ENCODE results near the gene FAXC. TPM values are rescaled to one million over a fixed set of nuclear protein-coding genes. Genes with fewer than 3 reads are reported as not detected.

Gene FAXC
- total RNA-seq, 1 donor from 2014 or later, result 6.6 TPM

- H3K4me1 ChIP-seq, result no peaks in the 10 kb centered on the region
- DNase-seq (ENCODE audit: extremely low spot score in 2 of 2), result no peak
- no peak overlapping the region for H3K4me3 ChIP-seq
- no peak overlapping the region for H3K27ac ChIP-seq
- H3K27me3 ChIP-seq, result no peaks in the 10 kb centered on the region
- no peaks in the 10 kb centered on the region for H3K36me3 ChIP-seq
- no peaks in the 10 kb centered on the region for H3K9me3 ChIP-seq
- no peak for TF ChIP-seq POLR2AphosphoS5 (IDR thresholded peaks at IDR 0.05; ENCODE audit: insufficient read depth in 1 of 2, low read depth in 1 of 2)
- TF ChIP-seq CTCF (IDR thresholded peaks at IDR 0.05), result no peak
- no peak for TF ChIP-seq POLR2A (IDR thresholded peaks at IDR 0.05)
- intact Hi-C loops (cut with DNase I), result no loop called here
Measured at GRCh38 chr6:99233219-99233618, 116.3 kb downstream of the FAXC start.

GRCh38 chr6:99232056-99232455 lies 117.4 kb downstream of the FAXC start:
- H3K9me3 ChIP-seq, result no peaks in the 10 kb centered on the region
- no peak overlapping the region for H3K27ac ChIP-seq
- no peaks in the 10 kb centered on the region for H3K27me3 ChIP-seq
- intact Hi-C loops (cut with DNase I), result no loop called here
- DNase-seq (ENCODE audit: extremely low spot score in 2 of 2), result no peak
- no peak for TF ChIP-seq POLR2AphosphoS5 (IDR thresholded peaks at IDR 0.05; ENCODE audit: insufficient read depth in 1 of 2, low read depth in 1 of 2)
- no peak for TF ChIP-seq CTCF (IDR thresholded peaks at IDR 0.05)
- TF ChIP-seq POLR2A (IDR thresholded peaks at IDR 0.05), result no peak
- no peaks in the 10 kb centered on the region for H3K4me1 ChIP-seq
- H3K36me3 ChIP-seq, result no peaks in the 10 kb centered on the region
- H3K4me3 ChIP-seq, result no peak overlapping the region

- DNase-seq (ENCODE audit: extremely low spot score in 2 of 2), result no peak
- TF ChIP-seq CTCF (IDR thresholded peaks at IDR 0.05) (no peak), POLR2A (IDR thresholded peaks at IDR 0.05) (no peak), POLR2AphosphoS5 (IDR thresholded peaks at IDR 0.05; ENCODE audit: insufficient read depth in 1 of 2, low read depth in 1 of 2) (no peak)
- no peaks in the 10 kb centered on the region for H3K27me3 ChIP-seq
- no peak overlapping the region for H3K27ac ChIP-seq
- intact Hi-C loops (cut with DNase I), result no loop called here
- no peaks in the 10 kb centered on the region for H3K4me1 ChIP-seq
- no peaks in the 10 kb centered on the region for H3K36me3 ChIP-seq
- no peak overlapping the region for H3K4me3 ChIP-seq
- no peaks in the 10 kb centered on the region for H3K9me3 ChIP-seq
Measured at GRCh38 chr6:99225172-99225571, 124.3 kb downstream of the FAXC start.

Other genes starting within 250 kb of the FAXC start
- 3.7 TPM for gene COQ3, start 44.5 kb upstream of the FAXC start, total RNA-seq
- 133 TPM for gene PNISR, start 75.6 kb upstream of the FAXC start, total RNA-seq
- 14.0 TPM for gene USP45, start 165.7 kb upstream of the FAXC start, total RNA-seq
- 47.4 TPM for gene CCNC, start 219.0 kb upstream of the FAXC start, total RNA-seq